GM18498 (cell line): ENCODE measurements around the gene CENPO.
A peak's percentile ranks its signal among the peaks of the same experiment; 100 is the strongest.

Source experiments
- ATAC-seq: cut with Tn5 transposase; IDR thresholded peaks from one replicate; pipeline ENCODE4 v1.9.1; 2021; ENCODE audit warnings: mild to moderate bottlenecking, moderate library complexity; ENCODE audit not compliant: unreplicated experiment

CENPO gene

GRCh38 chr2:24792874-24793760 is at the start of gene CENPO, which contains the start of gene PTRHD1:
CENPO (plus strand) TSS chr2:24793425; CDS start chr2:24793920, 495 bp downstream.
PTRHD1 (minus strand) TSS chr2:24793391; CDS start chr2:24793377, 14 bp downstream.
- ATAC-seq = peak; percentile 92

- ATAC-seq = no peak
These were observed 49.3 kb upstream of the CENPO start for GRCh38 chr2:24743924-24744323.

GRCh38 chr2:24744356-24744755 is 48.9 kb upstream of the CENPO start:
- ATAC-seq = no peak

- ATAC-seq = no peak
These were observed 47.4 kb upstream of the CENPO start for GRCh38 chr2:24745825-24746224.

- ATAC-seq = no peak
These were observed 45.9 kb upstream of the CENPO start for GRCh38 chr2:24747299-24747698.

GRCh38 chr2:24749069-24749691 is 44.0 kb upstream of the CENPO start:
- ATAC-seq = no peak

- no peak for ATAC-seq
These were observed 38.1 kb upstream of the CENPO start for GRCh38 chr2:24754985-24755705.

- ATAC-seq = no peak
These were observed 36.4 kb upstream of the CENPO start for GRCh38 chr2:24756789-24757188.

- ATAC-seq = no peak
These were observed 31.4 kb upstream of the CENPO start for GRCh38 chr2:24761866-24762265.

- ATAC-seq = no peak
These were observed 30.7 kb upstream of the CENPO start for GRCh38 chr2:24762518-24762917.

GRCh38 chr2:24763843-24764242 is 29.4 kb upstream of the CENPO start:
- no peak for ATAC-seq

GRCh38 chr2:24766609-24767008 is 26.6 kb upstream of the CENPO start:
- ATAC-seq = no peak

- ATAC-seq = no peak
These were observed 25.2 kb upstream of the CENPO start for GRCh38 chr2:24768013-24768412.

- ATAC-seq = no peak
These were observed 24.6 kb upstream of the CENPO start for GRCh38 chr2:24768601-24769000.

- ATAC-seq = no peak
These were observed 22.2 kb upstream of the CENPO start for GRCh38 chr2:24771061-24771460.

- ATAC-seq = no peak
These were observed 21.2 kb upstream of the CENPO start for GRCh38 chr2:24771764-24772586.

- no peak for ATAC-seq
These were observed 18.9 kb upstream of the CENPO start for GRCh38 chr2:24774373-24774772.

- ATAC-seq = no peak
These were observed 14.1 kb upstream of the CENPO start for GRCh38 chr2:24779116-24779515.

GRCh38 chr2:24783641-24784040 is 9.6 kb upstream of the CENPO start:
- ATAC-seq = no peak

- peak; percentile 93 for ATAC-seq
These were observed 7.4 kb upstream of the CENPO start for GRCh38 chr2:24785671-24786321.
